ENCODE data around the gene LRIG2. TPM values are rescaled to one million over a fixed set of nuclear protein-coding genes. Genes with fewer than 3 reads are reported as not detected.

LRIG2 gene
- total and polyA plus RNA-seq, 2 of the 13 experiments (the other 11 are each of a cell fraction or from before 2014, with no cell fraction given): 8.1 to 12.2 TPM

- 0 out of 2 replicates have a peak, but pooled peaks have one; percentile 47 for TF ChIP-seq PRDM15 (CRISPR knock-in tag; IDR thresholded peaks at IDR 0.05)
- no peak; the same call in 1 of the 2 replicates for TF ChIP-seq ZNF160 (CRISPR knock-in tag; IDR thresholded peaks at IDR 0.05)
- 0 out of 2 replicates have a peak, but pooled peaks have one; percentile 20 for TF ChIP-seq ZNF180 (CRISPR knock-in tag; IDR thresholded peaks at IDR 0.05; ENCODE audit: borderline replicate concordance, low read depth)
- TF ChIP-seq ZFP37 (CRISPR knock-in tag; IDR thresholded peaks at IDR 0.05; ENCODE audit: borderline replicate concordance): no peak; the same call in 1 of the 2 replicates
- TF ChIP-seq PCBP1 (IDR thresholded peaks at IDR 0.05; ENCODE audit: borderline replicate concordance, low read depth, low read length): no peak
- peak; percentile 91 to 99 for TF ChIP-seq HMGXB4 (CRISPR knock-in tag; IDR thresholded peaks at IDR 0.05; ENCODE audit: borderline replicate concordance in 1 of 2, low read depth in 1 of 2)
- TF ChIP-seq ZNF564 (CRISPR knock-in tag; IDR thresholded peaks at IDR 0.05): no peak; the same call in 1 of the 2 replicates
- 0 out of 2 replicates have a peak, but pooled peaks have one; percentile 27 for TF ChIP-seq RNF2 (conservative IDR thresholded peaks at IDR 0.05; ENCODE audit: low read depth)
- TF ChIP-seq ZNF264 (CRISPR knock-in tag; IDR thresholded peaks at IDR 0.05): peak; percentile 4; the same call in 1 of the 2 replicates
- peak; percentile 79; the same call in 1 of the 2 replicates for TF ChIP-seq ZMYM2 (CRISPR knock-in tag; IDR thresholded peaks at IDR 0.05)
- TF ChIP-seq ZNF329 (CRISPR knock-in tag; IDR thresholded peaks at IDR 0.05; ENCODE audit: low read depth): no peak
- TF ChIP-seq HDAC2 (CRISPR knock-in tag; IDR thresholded peaks at IDR 0.05): no peak
- TF ChIP-seq THAP7 (CRISPR knock-in tag; IDR thresholded peaks at IDR 0.05): no peak; the same call in 1 of the 2 replicates
- no peak for TF ChIP-seq ZNF253 (CRISPR knock-in tag; IDR thresholded peaks at IDR 0.05; ENCODE audit: borderline replicate concordance)
- peak; percentile 70; the same call in 1 of the 2 replicates for TF ChIP-seq SAP130 (CRISPR knock-in tag; IDR thresholded peaks at IDR 0.05; ENCODE audit: low read depth)
- TF ChIP-seq PLSCR1 (CRISPR knock-in tag; IDR thresholded peaks at IDR 0.05; ENCODE audit: borderline replicate concordance): no peak
- no peak for TF ChIP-seq ZNF572 (CRISPR knock-in tag; IDR thresholded peaks at IDR 0.05)
- TF ChIP-seq RARG (CRISPR knock-in tag; IDR thresholded peaks at IDR 0.05; ENCODE audit: low read depth): no peak
- no peak for TF ChIP-seq MIER2 (CRISPR knock-in tag; IDR thresholded peaks at IDR 0.05)
- no peak for TF ChIP-seq ZNF781 (CRISPR knock-in tag; IDR thresholded peaks at IDR 0.05; ENCODE audit: borderline replicate concordance, not compliant biosample characterization)
- peak; percentile 81 for TF ChIP-seq ZNF430 (CRISPR knock-in tag; IDR thresholded peaks at IDR 0.05)
- TF ChIP-seq IRF2 (CRISPR knock-in tag; IDR thresholded peaks at IDR 0.05): 0 out of 2 replicates have a peak, but pooled peaks have one; percentile 34
- TF ChIP-seq AGO2 (optimal IDR thresholded peaks at IDR 0.05; ENCODE audit: low read depth, low read length): no peak
These were observed at the start of gene LRIG2 (continued) for GRCh38 chr1:113072757-113073478.

All from HepG2 (cell line).